Activated CD8-positive, alpha-beta T cell treated with anti-CD3 and anti-CD28 coated beads, Interleukin-2, amount 10 ng/mL, durations not matched to agents 7 days and 5 days (primary cell): ENCODE results near the gene SLC25A30. TPM values are rescaled to one million over a fixed set of nuclear protein-coding genes. Genes with fewer than 3 reads are reported as not detected.

Experiments
- total RNA-seq, 2 experiments: library from RNA; stranded (reverse); gene quantifications; one replicate each; pipeline ENCODE4 v1.2.3, GENCODE V29; 2021

SLC25A30 gene
- total RNA-seq, 2 experiments from 2014 or later = 19.0 to 19.7 TPM

Other genes starting within 250 kb of the SLC25A30 start
- gene KCTD4, start 217.3 kb downstream of the SLC25A30 start, total RNA-seq = not detected
- 1,000 to 10,000 TPM; 3,981 to 4,076 TPM for gene TPT1, start 77.2 kb downstream of the SLC25A30 start, total RNA-seq
- gene COG3, start 46.6 kb upstream of the SLC25A30 start, total RNA-seq = 10 to 100 TPM; 22.0 to 23.1 TPM
- gene ERICH6B, start 197.4 kb upstream of the SLC25A30 start, total RNA-seq = not detected